Limb (tissue), 2 donors: ENCODE results near the gene DEFB131B.
"Not testable (repeated sequence)": the region's sequence is repeated elsewhere in the genome, so short reads cannot be mapped to it uniquely, and the experiment has no call there.

Source experiments
- DNase-seq, 2 donors: peaks; one replicate each; pipeline ENCODE4 v3.0.0-alpha.2; 2016; ENCODE audit errors: extremely low spot score in 2 of 2

DEFB131B gene, protein sequence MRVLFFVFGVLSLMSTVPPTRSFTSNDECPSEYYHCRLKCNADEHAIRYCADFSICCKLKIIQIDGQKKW

DNA sequence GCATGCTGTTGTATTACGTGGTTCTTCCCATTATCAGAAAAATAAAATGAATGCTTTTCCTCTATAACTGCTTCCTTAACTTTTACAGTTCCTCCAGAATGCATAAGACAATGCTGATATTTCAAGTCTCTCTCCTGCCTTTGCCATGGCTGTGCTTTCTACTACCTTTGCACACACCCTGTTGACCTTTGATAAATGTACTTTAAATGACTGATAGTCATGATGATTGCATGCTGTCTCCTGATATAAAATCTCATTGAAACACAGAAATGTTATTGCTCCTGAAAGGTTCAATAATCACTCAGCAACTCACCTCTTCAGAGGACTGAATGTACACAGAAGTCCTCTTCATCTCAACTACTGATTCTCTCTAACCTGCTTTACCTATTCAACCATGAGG is at the start of gene DEFB131B:
Gene DEFB131B (plus strand): TSS at position 395 of the 400 bp plus-strand sequence. CDS start 0 bp downstream, at position 395.
- DNase-seq: not testable (repeated sequence)

DNA sequence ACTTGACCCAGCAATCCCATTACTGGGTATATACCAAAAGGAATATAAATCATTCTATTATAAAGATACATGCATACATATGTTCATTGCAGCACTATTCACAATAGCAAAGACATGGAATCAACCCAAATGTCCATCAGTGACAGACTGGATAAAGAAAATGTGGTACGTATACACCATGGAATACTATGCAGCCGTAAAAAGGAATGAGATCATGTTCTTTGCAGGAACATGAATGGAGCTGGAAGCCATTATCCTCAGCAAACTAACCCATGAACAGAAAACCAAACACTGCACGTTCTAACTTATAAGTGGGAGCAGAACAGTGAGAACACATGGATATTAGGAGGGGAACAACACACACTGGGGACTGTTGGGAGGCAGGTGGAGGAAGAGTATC is 49.0 kb upstream of the DEFB131B start:
- not testable (repeated sequence) for DNase-seq

DNA sequence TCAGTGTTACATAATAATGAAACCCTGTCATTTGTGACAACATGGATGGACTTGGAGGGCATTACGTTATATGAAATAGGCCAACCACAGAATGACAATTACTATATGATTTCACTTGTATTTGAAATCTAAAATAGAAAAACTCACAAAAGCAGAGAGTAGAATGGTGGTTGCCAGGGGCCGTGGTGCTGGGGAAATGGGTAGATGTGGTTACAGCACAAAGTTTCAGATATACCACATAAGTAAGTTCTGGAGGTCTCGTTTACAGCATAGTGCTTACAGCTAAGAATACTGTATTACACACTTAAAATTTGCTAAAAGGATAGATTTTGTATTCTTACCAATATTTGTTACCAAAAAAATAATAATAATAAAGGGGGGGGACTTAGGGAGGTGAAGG is 48.6 kb upstream of the DEFB131B start:
- DNase-seq: not testable (repeated sequence)

DNA sequence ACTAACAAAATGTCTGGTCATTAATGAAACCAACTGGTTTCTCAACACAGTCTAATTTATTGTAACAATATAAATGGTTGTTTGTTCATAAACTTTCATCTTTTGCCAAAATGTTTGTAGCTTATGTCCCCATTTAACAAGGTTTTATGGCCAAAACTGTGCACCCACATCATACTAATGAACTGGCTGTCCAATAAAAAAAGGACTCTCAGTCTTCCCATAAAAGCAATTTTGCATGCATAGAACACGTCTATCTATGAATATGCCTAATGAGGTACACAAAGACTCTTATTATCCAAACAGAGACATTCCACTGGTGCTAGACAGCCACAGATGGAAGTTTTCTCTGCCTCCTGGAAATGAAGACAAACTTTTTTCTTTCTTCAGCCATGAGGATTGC is 45.4 kb upstream of the DEFB131B start, which contains the start of gene DEFB108B:
Gene DEFB108B (plus strand): TSS at position 390 of the 400 bp plus-strand sequence. CDS start 0 bp downstream, at position 390.
- not testable (repeated sequence) for DNase-seq

DNA sequence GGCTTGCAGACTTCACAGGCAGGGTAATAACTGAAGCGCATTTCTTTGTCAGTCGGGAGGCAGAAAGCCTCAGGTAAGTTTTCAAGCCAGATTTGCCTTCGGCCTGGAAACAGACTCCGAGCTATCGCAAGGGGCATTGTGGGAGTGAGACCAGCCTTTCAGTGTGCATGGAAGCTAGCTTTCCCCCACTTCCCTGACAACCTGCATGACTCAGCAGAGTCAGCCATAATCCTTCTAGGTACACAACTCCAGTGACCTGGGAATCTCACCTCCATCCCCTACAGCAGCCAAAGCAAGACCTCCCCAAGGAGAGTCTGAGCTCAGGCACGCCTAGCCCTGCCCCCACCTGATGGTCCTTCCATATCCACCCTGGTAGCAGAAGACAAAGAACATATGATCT is 35.5 kb upstream of the DEFB131B start:
- DNase-seq: not testable (repeated sequence)

DNA sequence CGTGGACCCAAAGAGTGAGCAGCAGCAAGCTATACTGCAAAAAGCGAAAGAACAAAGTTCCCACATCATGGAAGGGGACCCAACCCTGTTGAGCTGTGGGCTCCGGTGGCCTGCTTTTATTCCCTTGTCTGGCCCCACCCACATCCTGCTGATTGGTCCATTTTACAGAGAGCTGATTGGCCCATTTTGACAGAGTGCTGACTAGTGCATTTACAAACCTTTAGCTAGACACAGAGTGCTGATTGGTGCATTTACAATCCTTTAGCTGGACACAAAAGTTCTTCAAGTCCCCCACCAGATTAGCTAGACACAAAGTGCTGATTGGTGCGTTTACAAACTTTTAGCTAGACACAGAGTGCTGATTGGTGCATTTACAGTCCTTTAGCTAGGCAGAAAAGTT is 34.9 kb upstream of the DEFB131B start:
- not testable (repeated sequence) for DNase-seq

DNA sequence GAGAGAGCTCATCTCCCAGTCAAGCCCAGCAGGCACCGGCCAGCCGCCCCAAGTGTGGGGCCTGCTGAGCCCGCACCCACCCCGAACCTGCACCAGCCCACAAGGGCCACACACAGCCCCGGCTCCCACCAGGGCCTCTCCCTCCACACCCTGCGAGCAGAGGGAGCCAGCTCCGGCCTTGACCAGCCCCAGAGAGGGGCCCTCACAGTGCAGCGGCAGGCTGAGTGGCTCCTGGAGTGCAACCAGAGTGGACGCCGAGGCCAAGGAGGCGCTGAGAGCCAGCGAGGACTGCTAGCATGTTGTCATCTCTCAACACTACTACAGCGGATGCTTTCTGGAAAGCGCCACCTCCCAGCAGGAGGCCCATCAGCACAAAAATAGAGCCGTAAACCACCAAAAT is 34.4 kb upstream of the DEFB131B start:
- DNase-seq: no peak

DNA sequence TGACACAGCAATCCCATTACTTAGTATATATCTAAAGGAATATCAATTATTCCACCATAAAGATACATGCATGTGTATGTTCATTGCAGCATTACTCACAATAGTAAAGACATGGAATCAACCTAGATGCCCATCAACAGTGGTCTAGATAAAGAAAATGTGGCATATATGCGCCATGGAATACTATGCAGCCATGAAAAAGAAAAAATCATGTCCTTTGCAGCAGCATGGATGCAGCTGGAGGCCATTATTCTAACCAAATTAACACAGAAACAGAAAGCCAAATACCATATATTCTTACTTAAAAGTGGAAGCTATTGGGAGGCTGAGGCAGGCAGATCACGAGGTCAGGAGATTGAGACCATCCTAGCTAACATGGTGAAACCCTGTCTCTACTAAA is 24.4 kb upstream of the DEFB131B start:
- DNase-seq: not testable (repeated sequence)

DNA sequence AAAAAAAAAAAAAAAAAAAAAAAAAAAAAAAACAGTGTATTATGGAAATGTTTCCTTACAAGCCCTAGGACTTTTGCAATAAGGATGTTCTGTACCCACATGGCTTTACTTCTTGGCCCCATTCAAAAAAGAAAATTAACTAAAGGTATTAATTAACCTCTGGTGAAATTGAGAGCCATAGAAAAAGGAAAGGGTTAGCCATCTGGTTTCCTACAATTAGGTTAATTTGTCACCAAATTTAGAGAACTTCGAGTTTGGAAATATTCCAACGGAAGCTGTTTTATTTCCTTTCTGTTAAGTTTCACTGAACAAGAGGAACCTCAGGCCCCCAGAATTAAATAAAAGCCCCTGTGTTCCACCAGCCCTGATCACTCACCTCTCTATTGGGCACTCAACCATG is 22.4 kb upstream of the DEFB131B start:
- not testable (repeated sequence) for DNase-seq

DNA sequence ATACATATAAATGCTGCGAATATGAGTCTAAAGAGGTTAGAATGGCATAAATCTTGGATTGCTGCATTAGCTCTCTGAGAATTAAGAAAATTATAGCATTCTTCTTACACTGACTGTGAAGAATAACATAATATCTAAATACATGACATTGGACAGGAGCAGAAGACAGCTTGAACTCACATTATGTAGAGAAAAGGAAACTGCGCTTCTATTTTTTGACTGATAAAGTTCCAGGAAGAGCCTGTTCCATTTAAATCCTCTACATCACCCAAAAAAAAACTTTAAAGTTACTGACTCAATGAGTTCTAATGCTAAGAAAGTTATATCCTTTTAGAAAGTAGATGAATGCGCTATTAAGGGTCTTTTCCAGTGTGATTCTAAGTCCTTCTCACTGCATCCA is 17.4 kb upstream of the DEFB131B start:
- DNase-seq: not testable (repeated sequence)

DNA sequence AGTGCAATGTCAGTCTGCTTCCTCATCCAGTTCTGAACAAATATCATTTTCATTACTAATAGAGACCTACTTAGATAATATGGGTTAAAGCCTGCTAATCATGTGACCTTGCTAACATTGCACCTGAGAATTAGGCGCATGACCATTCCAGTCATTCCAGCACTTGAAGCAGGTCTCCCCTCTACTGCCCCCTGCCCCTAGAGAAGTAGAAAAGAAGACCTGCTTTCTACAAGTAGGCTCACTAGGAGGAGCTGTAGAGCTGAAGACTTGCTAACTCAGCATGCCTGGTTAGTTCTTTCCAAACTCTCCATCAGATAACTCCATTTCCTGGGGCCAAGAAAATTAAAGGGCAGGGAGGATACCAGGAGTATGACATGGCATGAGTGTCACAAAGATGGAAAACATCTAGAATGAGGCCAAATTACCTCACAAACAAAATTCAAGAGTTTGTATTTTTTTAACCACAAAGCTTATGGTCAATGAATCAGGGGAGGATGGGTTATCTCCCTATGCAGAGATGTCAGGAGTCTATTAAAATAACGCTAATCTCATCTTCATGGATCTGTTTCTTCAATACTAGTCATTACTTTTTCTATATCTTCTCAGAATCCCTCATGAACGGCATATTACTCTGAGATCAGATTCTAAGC is 14.2 kb upstream of the DEFB131B start:
- peak in 1 of 2 donors; percentile 10 for DNase-seq

DNA sequence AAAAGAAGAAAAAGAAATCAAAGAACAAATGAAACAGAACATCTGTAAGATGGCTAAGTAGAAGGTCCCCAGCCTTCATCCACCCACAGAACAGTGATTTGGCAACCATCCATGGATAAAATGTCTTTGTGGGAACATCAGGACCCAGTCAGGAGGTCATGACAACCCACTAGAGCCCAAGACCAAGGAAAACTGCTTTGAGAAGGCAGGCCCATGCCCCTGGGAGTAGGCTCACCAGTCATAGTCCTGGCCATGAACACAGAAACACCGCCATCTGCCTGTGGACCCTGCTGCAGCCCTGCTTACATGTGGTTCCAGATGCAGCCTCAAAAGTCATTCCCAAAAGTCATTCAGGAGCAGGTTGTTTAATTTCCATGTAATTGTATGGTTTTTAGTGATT is 11.0 kb upstream of the DEFB131B start:
- not testable (repeated sequence) for DNase-seq

DNA sequence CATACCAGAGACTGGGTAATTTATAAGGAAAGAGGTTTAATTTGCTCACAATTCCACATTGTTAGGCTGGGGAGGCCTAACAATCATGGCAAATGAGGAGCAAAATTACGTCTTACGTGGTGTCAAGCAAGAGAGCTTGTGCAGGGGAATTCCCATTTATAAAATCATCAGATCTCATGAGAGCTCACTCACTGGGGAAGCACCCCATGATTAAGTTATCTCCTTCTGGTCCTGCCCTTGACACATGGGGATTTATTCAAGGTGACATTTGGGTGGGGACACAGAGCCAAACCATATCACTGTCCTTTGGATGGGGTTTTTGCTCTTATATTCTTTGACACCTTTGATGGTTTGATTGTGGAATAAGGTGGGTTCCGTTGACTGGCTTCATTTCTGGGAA is 8.3 kb upstream of the DEFB131B start:
- DNase-seq: not testable (repeated sequence)

DNA sequence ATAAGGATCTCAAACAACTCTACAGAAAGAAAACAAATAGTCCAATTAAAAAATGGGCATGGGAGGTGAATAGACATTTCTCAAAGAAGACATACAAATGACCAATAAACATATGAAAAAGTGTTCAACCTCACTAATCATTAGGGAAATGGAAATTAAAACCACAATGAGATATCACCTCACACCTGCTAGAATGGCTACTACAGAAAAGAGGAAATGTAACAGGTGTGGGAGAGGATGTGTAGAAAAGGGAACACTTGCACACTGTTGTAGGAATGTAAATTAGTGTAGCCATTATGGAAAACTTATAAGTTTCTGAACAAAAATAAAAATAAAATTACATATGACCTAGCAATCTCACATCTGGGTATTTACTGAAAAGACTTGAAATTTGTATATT is 7.6 kb upstream of the DEFB131B start:
- DNase-seq: not testable (repeated sequence)

DNA sequence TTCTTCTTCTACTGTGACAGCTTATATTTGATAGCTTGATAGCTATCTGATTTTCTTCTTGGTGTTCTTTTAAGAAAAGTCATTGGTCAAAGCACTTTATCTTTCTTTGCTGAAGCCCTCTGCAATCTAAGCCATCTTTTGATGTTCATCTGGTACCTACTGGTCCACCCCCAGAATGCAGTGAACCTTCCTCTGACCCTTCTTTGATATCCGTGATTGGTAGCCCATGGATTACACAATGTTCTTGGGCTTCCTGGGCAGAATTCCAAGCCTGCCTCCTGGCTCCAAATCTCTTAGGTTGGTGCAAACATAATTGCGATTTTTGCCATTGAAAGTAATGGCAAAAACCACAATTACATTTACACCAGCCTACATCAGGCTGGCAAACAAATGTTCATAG is 2.0 kb upstream of the DEFB131B start:
- DNase-seq: not testable (repeated sequence)

DNA sequence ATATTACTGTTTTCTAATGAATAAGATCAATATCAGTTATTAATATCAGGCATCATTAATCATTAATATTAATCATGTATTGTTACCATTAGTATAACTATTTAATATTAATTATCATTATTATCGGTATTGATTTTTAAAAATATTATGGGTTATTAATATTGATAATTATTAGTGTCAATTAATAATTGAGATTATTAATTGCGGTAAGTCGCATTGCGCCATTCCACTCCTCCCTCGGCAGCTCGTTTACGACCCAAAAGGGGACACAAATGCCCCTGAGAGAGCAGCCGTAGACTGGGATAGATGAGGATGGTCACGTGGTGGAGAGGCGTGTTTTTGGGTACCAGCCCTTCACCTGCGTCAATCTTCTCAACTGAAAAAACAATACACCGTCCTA is 7.6 kb downstream of the DEFB131B start:
- DNase-seq: not testable (repeated sequence)

DNA sequence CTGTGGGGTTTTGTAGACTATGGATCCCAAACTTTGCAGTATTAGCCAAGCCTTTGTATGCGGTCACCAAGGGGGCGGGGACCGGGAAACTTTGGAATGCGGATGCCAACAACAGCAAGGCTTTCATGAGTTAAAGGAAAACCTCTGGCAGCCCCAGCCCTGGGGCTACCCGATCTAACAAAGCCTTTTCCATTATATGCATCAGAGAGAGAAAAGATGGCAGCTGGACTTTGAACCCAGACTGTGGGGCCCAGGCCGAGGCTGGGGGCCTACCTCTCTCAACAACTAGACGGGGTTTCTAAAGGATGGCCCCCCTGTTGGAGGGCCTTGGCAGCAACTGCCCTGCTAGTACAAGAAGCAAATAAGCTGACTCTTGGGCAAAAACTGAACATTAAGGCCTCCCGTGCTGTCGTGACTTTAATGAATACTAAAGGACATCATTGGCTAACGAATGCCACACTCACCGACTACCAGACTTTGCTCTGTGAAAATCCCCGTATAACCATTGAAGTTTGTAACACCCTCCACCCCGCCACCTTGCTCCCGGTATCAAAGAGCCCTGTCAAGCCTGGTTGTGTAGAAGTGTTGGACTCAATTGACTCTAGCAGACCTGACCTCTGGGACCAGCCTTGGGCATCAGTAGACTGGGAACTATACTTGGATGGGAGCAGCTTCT is 10.2 kb downstream of the DEFB131B start:
- DNase-seq: not testable (repeated sequence)

DNA sequence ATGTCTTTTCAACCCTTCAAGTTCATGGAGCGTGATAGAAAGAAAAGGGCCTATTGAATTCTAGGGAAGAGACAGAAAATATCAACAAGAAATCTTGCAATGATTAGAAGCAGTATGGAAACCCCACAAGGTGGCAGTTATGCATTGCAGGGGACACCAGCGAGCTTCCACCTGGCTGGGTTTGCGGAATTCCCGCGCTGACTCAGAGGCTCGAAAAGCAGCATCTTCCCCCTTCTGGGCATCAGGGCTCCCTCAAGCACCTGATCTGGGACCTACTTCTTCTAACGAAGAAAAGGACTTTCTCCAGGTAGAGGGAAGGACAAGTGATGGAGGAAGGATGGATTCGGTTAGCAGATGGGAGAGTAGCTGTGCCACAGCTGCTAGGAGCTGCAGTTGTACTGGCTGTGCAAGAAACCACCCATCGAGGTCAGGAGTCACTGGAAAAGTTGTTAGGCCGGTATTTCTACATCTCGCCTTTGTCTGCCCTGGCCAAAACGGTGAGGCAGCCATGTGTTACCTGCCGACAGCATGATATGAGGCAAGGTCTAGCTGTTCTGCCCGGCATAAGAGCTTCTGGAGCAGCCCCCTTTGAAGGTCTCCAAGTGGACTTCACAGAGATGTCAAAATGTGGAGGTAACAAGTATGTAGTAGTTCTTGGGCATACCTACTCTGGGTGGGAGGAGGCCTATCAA is 11.1 kb downstream of the DEFB131B start:
- DNase-seq: not testable (repeated sequence)

DNA sequence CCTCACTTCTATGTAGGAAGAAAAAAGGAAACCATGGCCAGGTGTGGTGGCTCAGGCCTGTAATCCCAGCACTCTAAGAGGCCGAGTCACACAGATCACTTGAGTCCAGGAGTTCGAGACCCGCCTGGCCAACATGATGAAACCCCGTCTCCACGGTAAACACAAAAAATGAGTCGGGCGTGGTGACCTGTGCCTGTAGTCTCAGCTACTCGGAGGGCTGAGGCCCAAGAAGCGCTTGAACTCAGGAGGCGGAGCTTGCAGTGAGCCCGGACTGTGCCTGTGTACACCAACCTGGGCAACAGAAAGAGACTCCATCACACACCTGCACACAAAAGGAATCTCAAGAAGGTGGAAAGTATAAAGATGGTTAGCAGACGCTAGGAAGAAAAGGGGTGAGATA is 17.7 kb downstream of the DEFB131B start:
- DNase-seq: no peak

DNA sequence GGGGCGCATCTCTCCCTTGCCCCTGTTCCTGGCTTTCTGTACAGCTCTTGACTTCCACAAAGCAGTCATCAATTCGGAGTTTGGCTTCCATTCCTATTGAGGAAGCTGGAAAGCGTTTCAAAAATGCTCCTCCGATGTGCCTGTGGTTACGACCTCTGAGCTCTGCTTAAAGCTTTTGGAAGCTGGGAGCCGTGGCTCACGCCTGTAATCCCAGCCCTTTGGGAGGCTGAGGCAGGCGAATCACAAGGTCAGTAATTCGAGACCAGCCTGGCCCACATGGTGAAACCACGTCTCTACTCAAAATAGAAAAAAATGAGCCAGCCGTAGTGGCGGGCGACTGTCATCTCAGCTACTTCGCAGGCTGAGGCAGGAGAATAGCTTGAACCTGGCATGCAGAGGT is 22.9 kb downstream of the DEFB131B start:
- not testable (repeated sequence) for DNase-seq

DNA sequence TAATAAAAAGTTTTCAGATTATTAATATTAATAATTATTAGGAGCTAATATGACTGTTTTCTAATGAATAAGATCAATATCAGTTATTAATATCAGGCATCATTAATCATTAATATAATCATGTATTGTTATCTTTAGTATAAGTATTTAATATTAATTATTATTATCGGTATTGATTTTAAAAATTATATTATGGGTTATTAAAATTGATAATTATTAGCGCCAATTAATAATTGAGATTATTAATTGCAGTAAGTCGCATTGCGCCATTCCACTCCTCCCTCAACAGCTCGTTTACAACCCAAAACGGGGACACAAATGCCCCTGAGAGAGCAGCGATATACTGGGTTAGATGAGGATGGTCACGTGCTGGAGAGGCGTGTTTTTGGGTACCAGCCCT is 30.0 kb downstream of the DEFB131B start:
- DNase-seq: no peak

DNA sequence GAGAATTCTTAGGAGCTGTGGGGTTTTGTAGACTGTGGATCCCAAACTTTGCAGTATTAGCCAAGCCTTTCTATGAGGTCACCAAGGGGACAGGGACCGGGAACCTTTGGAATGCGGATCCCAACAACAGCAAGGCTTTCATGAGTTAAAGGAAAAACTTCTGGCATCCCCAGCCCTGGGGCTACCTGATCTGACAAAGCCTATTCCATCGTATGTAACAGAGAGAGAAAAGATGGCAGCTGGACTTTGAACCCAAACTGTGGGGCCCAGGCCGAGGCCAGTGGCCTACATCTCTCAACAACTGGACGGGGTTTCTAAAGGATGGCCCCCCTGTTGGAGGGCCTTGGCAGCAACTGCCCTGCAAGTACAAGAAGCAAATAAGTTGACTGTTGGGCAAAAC is 32.5 kb downstream of the DEFB131B start:
- not testable (repeated sequence) for DNase-seq
